Bronchial epithelial cell (primary cell): Measurements from ENCODE around the gene TXNDC16. TPM values are rescaled to one million over a fixed set of nuclear protein-coding genes. Genes with fewer than 3 reads are reported as not detected.

ENCODE experiments used
- DNase-seq: peaks from one replicate; pipeline ENCODE4 v3.0.0-alpha.2; 2010; ENCODE audit warnings: low read depth
- FAIRE-seq: peaks from 2 replicates; lab custom pipeline; 2011; peaks lifted over from hg19 to GRCh38; lab: Jason Lieb, UNC
- H3K27me3 ChIP-seq: 2 replicates; pipeline ENCODE4 v1.5.1; 2011; ENCODE audit warnings: low read length; ENCODE audit not compliant: control insufficient read depth, insufficient read depth
- H3K36me3 ChIP-seq: 2 replicates; pipeline ENCODE4 v1.5.1; 2011; ENCODE audit warnings: low read length; ENCODE audit not compliant: control insufficient read depth, insufficient read depth
- H3K4me3 ChIP-seq: 2 replicates; pipeline ENCODE4 v1.5.1; 2011; ENCODE audit warnings: mild to moderate bottlenecking, low read depth, low read length, control low read depth
- total RNA-seq: library from RNA; depleted of rRNA; stranded (reverse); fragments of >200 nt; gene quantifications from 2 replicates; pipeline ENCODE4 v1.2.1, GENCODE V29; 2014
- TF ChIP-seq, protein P1 (sequence below): IDR thresholded peaks from 2 replicates; pipeline ENCODE4 v1.5.1; 2011; ENCODE audit warnings: mild to moderate bottlenecking, moderate library complexity, low read length, control low read depth, inconsistent platforms; ENCODE audit not compliant: insufficient read depth, severe bottlenecking

The TXNDC16 gene
- total RNA-seq, 1 donor from 2014 or later, result 0.79 TPM

DNA sequence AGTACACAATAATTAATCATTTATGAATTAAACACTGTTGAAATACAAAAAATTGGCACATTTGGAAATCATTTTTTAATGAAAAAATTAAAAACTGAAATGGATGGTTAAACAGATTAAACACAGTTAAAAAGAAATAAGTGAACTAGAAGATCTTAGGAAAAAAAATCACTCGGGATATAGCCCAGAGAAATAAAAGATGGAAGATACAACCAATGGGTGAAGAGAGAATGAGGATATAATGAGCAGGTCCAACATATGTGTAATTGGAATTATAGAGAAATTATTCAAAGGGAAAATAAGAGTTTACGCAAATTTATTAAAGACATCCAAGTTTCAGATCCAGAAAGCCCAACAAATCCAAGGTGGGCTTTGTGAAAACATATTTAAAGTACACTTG, 6.4 kb upstream of the TXNDC16 start:
- no peaks in the 10 kb centered on the region for H3K36me3 ChIP-seq
- no peaks in the 10 kb centered on the region for H3K27me3 ChIP-seq
- TF ChIP-seq, protein P1, sequence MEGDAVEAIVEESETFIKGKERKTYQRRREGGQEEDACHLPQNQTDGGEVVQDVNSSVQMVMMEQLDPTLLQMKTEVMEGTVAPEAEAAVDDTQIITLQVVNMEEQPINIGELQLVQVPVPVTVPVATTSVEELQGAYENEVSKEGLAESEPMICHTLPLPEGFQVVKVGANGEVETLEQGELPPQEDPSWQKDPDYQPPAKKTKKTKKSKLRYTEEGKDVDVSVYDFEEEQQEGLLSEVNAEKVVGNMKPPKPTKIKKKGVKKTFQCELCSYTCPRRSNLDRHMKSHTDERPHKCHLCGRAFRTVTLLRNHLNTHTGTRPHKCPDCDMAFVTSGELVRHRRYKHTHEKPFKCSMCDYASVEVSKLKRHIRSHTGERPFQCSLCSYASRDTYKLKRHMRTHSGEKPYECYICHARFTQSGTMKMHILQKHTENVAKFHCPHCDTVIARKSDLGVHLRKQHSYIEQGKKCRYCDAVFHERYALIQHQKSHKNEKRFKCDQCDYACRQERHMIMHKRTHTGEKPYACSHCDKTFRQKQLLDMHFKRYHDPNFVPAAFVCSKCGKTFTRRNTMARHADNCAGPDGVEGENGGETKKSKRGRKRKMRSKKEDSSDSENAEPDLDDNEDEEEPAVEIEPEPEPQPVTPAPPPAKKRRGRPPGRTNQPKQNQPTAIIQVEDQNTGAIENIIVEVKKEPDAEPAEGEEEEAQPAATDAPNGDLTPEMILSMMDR, result no peak
- no peak for FAIRE-seq
- DNase-seq, result no peak
- no peak overlapping the region for H3K4me3 ChIP-seq

DNA sequence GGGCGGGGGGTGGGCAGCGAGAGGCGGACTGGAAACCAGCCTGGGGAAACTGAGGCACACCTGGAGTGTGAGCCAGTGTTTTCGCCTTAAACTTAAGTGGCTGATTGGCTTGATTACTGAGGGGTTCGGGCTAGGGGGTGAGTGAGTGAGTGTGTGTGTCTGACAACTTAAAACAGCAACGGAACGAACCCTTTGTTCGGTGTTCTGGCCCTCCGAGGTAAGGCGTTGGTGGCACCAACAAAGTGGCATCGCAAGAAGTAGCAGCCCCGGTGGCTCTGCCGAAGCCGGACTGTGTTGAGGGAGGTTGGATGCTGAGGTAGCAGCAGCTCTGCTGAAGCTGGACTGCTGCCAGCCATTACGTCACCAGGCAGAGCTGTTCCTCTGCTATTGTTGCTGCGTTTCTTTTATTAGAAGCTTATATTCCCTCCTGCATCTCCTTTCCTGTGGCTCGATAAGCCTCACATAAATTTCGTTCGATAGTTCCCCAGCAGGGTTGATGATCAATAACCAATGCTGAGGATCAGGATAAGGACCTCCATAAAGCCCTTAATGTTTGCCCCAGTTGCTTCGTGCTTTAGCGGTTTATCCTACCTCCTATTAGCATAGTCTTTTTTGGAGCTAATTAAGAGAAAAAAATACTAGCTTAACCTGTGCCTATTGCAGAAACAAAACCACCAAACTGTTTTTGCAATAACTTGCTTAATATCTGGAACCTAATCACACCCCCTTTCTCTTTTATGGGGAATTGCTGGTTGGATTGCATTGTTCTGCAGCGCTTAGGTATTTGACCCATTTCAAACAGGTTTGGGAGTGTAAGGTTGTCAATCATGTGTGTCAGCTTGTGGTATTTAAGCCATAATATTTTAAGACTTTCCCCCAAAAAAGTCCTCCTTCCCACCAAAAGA, 1.6 kb upstream of the TXNDC16 start:
- Histone ChIP-seq H3K27me3 (no peaks in the 10 kb centered on the region), H3K36me3 (no peaks in the 10 kb centered on the region), H3K4me3 (peak overlapping the region; percentile 54)
- TF ChIP-seq, protein P1, result no peak
- peak; percentile 86 for DNase-seq
- peak; percentile 76 for FAIRE-seq

DNA sequence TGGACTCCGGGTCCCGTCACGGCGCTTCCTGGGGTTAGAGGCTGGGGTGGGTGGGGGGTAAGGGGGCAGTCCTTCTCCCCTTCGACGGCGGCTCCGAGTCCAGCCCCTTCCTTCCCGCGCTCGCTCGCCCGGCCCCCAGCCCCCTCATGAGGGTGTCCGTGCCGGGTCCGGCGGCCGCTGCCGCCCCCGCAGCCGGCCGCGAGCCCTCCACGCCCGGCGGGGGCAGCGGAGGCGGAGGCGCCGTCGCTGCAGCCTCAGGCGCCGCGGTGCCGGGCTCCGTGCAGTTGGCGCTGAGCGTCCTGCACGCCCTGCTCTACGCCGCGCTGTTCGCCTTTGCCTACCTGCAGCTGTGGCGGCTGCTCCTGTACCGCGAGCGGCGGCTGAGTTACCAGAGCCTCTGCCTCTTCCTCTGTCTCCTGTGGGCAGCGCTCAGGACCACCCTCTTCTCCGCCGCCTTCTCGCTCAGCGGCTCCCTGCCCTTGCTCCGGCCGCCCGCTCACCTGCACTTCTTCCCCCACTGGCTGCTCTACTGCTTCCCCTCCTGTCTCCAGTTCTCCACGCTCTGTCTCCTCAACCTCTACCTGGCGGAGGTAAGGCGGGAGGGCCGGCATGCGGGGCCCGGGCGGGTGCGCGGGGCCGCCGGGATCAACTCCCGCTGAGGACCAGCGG, 831 bp upstream of the TXNDC16 start:
- Histone ChIP-seq H3K36me3 (no peaks in the 10 kb centered on the region), H3K4me3 (peak overlapping the region; percentile 54), H3K27me3 (no peaks in the 10 kb centered on the region)
- TF ChIP-seq, protein P1, result no peak
- FAIRE-seq (no peak), DNase-seq (no peak)

DNA sequence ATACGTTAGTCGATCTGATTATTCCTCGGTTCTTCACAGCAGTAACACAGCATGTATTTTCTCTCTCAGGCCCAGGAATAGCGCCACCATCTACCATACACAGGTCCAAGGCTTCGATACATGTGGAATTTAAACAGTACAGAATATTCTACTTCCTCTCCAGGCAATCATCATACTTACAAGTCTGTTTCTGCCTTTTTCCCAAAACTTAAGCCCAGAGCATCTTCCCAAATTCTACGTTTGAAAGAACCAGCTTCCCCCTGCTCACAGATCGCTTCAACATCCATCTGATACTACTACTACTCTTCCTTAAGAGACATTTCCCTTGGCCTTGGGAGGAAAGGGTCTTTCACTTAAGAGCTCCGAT, 626 bp downstream of the TXNDC16 start:
- TF ChIP-seq, protein P1, result peak; percentile 28
- Histone ChIP-seq H3K4me3 (peak overlapping the region; percentile 65), H3K27me3 (no peaks in the 10 kb centered on the region), H3K36me3 (no peaks in the 10 kb centered on the region)
- peak; percentile 52 for DNase-seq
- no peak for FAIRE-seq

DNA sequence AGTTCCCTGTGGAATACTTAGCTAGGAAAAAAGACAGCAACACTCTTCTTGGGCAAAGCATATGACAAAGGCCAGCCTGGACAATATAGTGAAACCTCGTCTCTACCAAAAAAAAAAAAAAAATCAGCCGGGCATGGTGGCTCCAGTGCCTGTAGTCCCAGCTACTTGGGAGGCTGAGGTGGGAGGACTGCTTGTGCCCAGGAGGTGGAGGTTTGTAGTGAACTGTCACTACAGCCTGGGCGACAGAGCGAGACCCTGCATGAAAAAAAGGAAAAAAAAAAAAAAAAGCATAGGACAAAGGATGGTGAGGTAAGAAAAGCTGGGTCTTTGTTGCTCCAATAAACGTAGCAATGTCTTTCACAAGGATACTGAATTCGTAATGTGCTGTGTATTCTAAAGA, 1.1 kb downstream of the TXNDC16 start:
- no peaks in the 10 kb centered on the region for H3K27me3 ChIP-seq
- FAIRE-seq (no peak), DNase-seq (no peak)
- TF ChIP-seq, protein P1, result no peak
- no peak overlapping the region for H3K4me3 ChIP-seq
- no peaks in the 10 kb centered on the region for H3K36me3 ChIP-seq
